ENCODE results near the gene KRTDAP. TPM values are rescaled to one million over a fixed set of nuclear protein-coding genes. Genes with fewer than 3 reads are reported as not detected.
A peak's percentile ranks its signal among the peaks of the same experiment; 100 is the strongest.

The KRTDAP gene
- total RNA-seq, 1 donor from 2014 or later = 0.80 TPM

DNA sequence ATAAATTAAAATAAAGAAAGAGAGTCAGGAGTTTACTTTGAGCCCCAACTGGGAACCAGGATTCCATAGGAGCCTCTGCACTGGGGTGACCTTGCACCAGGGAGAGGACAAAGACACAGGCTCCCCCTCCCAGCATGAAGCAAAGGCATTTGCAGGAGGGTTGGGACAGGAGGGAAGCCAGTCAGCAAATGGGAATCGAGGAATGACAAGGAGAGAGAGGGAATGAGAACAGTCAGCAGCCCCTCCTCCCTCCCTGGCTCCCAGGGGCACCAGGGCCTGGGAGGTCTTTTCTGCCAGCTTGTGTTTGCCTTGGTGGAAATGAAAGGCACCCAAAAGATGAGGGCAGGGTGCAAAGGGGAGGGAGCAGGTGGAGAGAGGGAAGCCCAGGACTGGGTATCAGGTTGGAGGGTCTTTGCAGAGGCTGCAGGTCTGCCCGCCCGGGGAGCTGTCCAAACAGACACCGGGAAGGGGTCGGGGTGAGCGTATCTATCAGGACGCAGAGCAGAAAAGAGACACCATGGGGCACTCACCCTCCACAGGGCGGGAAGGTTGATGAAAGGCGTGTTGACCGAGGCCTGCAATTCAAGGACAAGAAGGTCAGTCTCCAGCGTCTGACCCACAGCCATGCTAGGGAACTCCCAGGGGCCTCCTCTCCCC lies 34.0 kb upstream of the KRTDAP start:
- H3K9me3 Mint-ChIP-seq = no peaks in the 10 kb centered on the region
- H3K36me3 Mint-ChIP-seq = no peaks in the 10 kb centered on the region
- H3K27me3 Mint-ChIP-seq = peaks cover 30% of the 10 kb centered on the region
- no peak overlapping the region for H3K4me3 Mint-ChIP-seq
- no peak for DNase-seq (ENCODE audit: extremely low spot score, unreplicated experiment)
- TF ChIP-seq, protein P1, sequence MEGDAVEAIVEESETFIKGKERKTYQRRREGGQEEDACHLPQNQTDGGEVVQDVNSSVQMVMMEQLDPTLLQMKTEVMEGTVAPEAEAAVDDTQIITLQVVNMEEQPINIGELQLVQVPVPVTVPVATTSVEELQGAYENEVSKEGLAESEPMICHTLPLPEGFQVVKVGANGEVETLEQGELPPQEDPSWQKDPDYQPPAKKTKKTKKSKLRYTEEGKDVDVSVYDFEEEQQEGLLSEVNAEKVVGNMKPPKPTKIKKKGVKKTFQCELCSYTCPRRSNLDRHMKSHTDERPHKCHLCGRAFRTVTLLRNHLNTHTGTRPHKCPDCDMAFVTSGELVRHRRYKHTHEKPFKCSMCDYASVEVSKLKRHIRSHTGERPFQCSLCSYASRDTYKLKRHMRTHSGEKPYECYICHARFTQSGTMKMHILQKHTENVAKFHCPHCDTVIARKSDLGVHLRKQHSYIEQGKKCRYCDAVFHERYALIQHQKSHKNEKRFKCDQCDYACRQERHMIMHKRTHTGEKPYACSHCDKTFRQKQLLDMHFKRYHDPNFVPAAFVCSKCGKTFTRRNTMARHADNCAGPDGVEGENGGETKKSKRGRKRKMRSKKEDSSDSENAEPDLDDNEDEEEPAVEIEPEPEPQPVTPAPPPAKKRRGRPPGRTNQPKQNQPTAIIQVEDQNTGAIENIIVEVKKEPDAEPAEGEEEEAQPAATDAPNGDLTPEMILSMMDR (conservative IDR thresholded peaks at IDR 0.05) = no peak
- no peak overlapping the region for H3K27ac Mint-ChIP-seq
- no peaks in the 10 kb centered on the region for H3K4me1 Mint-ChIP-seq (ENCODE audit: unreplicated experiment)

DNA sequence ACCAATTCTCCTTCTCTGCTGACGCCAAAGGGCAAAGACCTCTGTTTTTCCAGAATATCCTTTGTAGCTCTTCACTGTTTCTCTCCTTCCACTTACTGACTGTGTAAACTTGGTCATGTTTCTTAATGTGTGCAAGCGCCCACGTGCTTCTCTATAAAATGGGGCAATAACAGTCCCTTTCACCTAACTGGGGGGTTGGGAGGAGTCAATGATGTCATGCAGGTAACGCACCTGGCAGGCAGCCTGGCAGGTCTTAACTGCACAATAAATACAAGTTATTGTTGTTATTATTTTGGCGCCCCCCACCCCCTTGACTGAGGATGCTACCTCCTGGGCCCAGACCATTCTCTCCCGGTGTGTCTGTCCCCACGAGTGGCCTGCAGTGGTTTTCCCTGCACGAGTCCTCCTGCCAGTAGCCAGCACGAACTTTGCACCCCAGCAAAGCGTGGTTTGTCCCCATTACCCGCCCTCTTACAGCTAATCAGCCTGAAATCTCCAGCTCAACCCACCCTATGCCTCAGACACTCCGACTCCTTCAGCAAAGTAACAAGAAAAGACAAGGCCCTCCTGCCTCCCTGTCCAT lies 32.6 kb upstream of the KRTDAP start:
- H3K9me3 Mint-ChIP-seq = no peaks in the 10 kb centered on the region
- TF ChIP-seq, protein P1 (conservative IDR thresholded peaks at IDR 0.05) = no peak
- H3K27me3 Mint-ChIP-seq = peaks cover 27% of the 10 kb centered on the region
- H3K27ac Mint-ChIP-seq = no peak overlapping the region
- no peaks in the 10 kb centered on the region for H3K36me3 Mint-ChIP-seq
- H3K4me3 Mint-ChIP-seq = no peak overlapping the region
- DNase-seq (ENCODE audit: extremely low spot score, unreplicated experiment) = no peak
- no peaks in the 10 kb centered on the region for H3K4me1 Mint-ChIP-seq (ENCODE audit: unreplicated experiment)

DNA sequence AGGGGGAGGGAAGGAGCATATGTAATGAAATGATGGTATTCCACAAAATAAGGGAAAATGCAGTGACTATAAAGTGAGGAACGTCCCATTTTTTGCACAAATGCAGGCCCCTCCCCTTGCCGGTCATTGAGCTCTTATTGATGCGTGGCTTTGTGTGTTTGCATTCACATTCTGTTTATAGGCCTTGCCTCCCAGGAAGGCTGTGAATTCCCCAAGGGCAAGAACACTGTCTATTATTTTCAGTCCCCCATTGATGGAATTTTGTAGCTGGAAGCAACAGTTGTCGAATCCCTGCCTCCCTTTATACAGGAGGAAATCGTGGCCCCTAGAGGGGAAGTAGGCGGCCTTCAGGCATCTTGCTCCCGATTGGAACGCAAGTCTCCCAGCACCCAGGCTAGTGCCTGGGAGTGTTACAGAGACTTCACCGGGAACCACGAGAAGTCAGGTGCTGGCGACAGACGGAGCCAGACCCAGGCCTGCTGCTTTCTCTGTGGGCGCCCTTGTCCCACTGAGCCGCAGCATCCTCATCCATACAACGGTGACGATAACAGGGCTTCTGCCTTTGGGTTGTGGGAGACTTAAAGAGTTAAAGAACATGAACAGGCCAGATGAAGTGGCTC lies 31.0 kb upstream of the KRTDAP start:
- no peaks in the 10 kb centered on the region for H3K9me3 Mint-ChIP-seq
- H3K27ac Mint-ChIP-seq = no peak overlapping the region
- TF ChIP-seq, protein P1 (conservative IDR thresholded peaks at IDR 0.05) = no peak
- H3K27me3 Mint-ChIP-seq = peaks cover 27% of the 10 kb centered on the region
- H3K4me1 Mint-ChIP-seq (ENCODE audit: unreplicated experiment) = no peaks in the 10 kb centered on the region
- no peak overlapping the region for H3K4me3 Mint-ChIP-seq
- no peaks in the 10 kb centered on the region for H3K36me3 Mint-ChIP-seq
- no peak for DNase-seq (ENCODE audit: extremely low spot score, unreplicated experiment)

DNA sequence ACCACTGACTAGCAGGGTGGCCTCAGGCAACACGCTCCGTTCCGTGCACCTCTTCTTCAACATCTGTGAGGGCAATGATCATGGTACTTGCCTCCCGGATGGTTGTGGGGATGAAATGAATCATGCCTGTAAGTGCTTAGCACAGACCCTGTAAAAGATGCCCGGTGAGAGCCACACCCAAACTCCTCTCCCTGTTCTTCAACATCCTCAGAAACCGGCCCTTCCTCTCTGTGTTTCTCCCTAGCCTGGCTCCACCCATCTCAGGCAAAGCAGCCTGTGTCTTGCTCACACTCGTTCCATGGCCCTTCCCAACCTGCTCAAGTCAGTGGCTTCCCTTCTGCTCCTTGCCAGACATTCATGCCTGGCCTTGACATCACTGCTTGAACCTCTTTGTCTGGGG lies 29.0 kb upstream of the KRTDAP start:
- Mint-ChIP-seq H3K27ac (peak overlapping the region; percentile 15), H3K4me3 (no peak overlapping the region), H3K9me3 (no peaks in the 10 kb centered on the region), H3K27me3 (peaks cover 26% of the 10 kb centered on the region), H3K4me1 (ENCODE audit: unreplicated experiment) (no peaks in the 10 kb centered on the region), H3K36me3 (no peaks in the 10 kb centered on the region)
- TF ChIP-seq, protein P1 (conservative IDR thresholded peaks at IDR 0.05) = no peak
- DNase-seq (ENCODE audit: extremely low spot score, unreplicated experiment) = no peak

DNA sequence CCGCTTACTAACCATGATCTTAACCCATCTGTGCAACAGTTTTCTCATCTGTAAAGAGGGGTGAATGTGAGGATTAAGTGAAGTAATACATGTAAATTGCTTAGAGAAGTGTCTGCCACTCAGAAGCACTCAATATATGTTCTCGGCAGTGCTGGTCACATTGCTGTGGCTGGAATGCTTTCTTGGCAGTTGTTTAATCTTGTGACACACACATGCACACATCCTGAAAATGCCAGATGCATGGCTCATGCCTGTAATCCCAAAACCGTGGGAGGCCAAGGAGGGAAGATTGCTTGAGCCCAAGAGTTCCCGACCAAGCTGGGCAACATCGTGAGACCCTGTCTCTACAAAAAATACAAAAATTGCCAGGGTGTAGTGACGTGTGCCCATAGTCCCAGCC lies 28.0 kb upstream of the KRTDAP start:
- TF ChIP-seq, protein P1 (conservative IDR thresholded peaks at IDR 0.05) = no peak
- Mint-ChIP-seq H3K27ac (no peak overlapping the region), H3K9me3 (no peaks in the 10 kb centered on the region), H3K4me1 (ENCODE audit: unreplicated experiment) (no peaks in the 10 kb centered on the region), H3K27me3 (peaks cover 25% of the 10 kb centered on the region), H3K36me3 (no peaks in the 10 kb centered on the region), H3K4me3 (no peak overlapping the region)
- DNase-seq (ENCODE audit: extremely low spot score, unreplicated experiment) = no peak

All from type B pancreatic cell (in vitro differentiated cells).